ENCODE measurements around the gene XYLT1. TPM values are rescaled to one million over a fixed set of nuclear protein-coding genes. Genes with fewer than 3 reads are reported as not detected.

The XYLT1 gene
- total RNA-seq, 1 experiment from 2014 or later, result 25.0 TPM

DNA sequence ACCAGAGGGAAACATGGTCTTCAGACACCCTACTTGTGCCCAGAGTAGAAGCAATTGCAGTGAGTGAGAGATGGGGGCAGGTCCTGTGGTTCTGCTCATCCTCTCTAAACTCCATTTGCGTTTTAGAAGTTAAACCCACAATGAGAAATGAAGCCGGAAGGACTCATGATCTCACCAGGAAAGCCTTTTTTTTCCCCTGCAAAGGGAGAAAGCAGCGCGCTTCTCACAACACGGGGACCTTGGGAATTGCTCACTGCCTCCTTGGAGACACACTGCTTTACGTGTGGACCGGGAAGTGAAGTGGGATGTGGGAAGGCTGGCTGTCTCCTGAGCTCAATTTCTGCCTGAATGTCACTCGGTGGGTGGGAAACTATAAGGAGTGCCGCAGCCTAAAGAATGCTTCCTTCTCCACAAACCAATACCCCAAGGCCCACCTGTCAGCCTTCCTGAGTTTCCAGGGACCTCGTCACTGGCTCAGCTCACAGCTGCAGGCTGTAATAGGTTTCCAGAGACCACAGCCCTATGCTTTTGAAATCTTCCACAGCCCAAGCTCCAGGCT lies 365.4 kb downstream of the XYLT1 start (continued):
- TF ChIP-seq, protein P1, sequence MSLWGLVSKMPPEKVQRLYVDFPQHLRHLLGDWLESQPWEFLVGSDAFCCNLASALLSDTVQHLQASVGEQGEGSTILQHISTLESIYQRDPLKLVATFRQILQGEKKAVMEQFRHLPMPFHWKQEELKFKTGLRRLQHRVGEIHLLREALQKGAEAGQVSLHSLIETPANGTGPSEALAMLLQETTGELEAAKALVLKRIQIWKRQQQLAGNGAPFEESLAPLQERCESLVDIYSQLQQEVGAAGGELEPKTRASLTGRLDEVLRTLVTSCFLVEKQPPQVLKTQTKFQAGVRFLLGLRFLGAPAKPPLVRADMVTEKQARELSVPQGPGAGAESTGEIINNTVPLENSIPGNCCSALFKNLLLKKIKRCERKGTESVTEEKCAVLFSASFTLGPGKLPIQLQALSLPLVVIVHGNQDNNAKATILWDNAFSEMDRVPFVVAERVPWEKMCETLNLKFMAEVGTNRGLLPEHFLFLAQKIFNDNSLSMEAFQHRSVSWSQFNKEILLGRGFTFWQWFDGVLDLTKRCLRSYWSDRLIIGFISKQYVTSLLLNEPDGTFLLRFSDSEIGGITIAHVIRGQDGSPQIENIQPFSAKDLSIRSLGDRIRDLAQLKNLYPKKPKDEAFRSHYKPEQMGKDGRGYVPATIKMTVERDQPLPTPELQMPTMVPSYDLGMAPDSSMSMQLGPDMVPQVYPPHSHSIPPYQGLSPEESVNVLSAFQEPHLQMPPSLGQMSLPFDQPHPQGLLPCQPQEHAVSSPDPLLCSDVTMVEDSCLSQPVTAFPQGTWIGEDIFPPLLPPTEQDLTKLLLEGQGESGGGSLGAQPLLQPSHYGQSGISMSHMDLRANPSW (CRISPR knock-in tag; conservative IDR thresholded peaks at IDR 0.05; ENCODE audit: low read depth), result no peak
- no peak for TF ChIP-seq TP53 (CRISPR knock-in tag; IDR thresholded peaks at IDR 0.05)

- ChIA-PET POLR2A (no interaction called here), CTCF (no interaction called here)
- ATAC-seq, result no peak
- peaks cover 21% of the 10 kb centered on the region for H3K4me1 Mint-ChIP-seq
- DNase-seq (ENCODE audit: low spot score), result no peak
- peaks cover 16% of the 10 kb centered on the region for H3K9me3 Mint-ChIP-seq
- peak overlapping the region; percentile 40; the same call in 1 of the 2 replicates for H3K27ac Mint-ChIP-seq
- H3K36me3 Mint-ChIP-seq, result peaks cover 3% of the 10 kb centered on the region; the same call in 1 of the 2 replicates
- H3K27me3 Mint-ChIP-seq (ENCODE audit: low read depth), result no peaks in the 10 kb centered on the region
- TF ChIP-seq GRHL2 (CRISPR knock-in tag; IDR thresholded peaks at IDR 0.05; ENCODE audit: insufficient replicate concordance, severe bottlenecking) (no peak), JUN (CRISPR knock-in tag; IDR thresholded peaks at IDR 0.05) (no peak)
- H3K4me3 Mint-ChIP-seq, result no peak overlapping the region
Measured at GRCh38 chr16:17104654-17105053, 366.1 kb downstream of the XYLT1 start.

GRCh38 chr16:17103216-17103615 lies 367.5 kb downstream of the XYLT1 start:
- TF ChIP-seq ZNF138 (CRISPR knock-in tag; conservative IDR thresholded peaks at IDR 0.05) (no peak), NR2C2 (CRISPR knock-in tag; IDR thresholded peaks at IDR 0.05) (no peak), ZNF671 (CRISPR knock-in tag; IDR thresholded peaks at IDR 0.05) (no peak), HMGA2 (CRISPR knock-in tag; IDR thresholded peaks at IDR 0.05) (no peak), ZNF396 (CRISPR knock-in tag; IDR thresholded peaks at IDR 0.05; ENCODE audit: borderline replicate concordance) (no peak), FOXP1 (CRISPR knock-in tag; IDR thresholded peaks at IDR 0.05; ENCODE audit: borderline replicate concordance) (no peak), OVOL2 (CRISPR knock-in tag; IDR thresholded peaks at IDR 0.05; ENCODE audit: borderline replicate concordance) (no peak), ESRRA (CRISPR knock-in tag; IDR thresholded peaks at IDR 0.05; ENCODE audit: borderline replicate concordance) (no peak), TP53 (CRISPR knock-in tag; IDR thresholded peaks at IDR 0.05) (no peak), ZMAT4 (CRISPR knock-in tag; IDR thresholded peaks at IDR 0.05) (no peak), SOX15 (CRISPR knock-in tag; IDR thresholded peaks at IDR 0.05) (no peak), ZNF512 (CRISPR knock-in tag; IDR thresholded peaks at IDR 0.05; ENCODE audit: borderline replicate concordance) (no peak), ERG (CRISPR knock-in tag; IDR thresholded peaks at IDR 0.05) (no peak)
- TF ChIP-seq, protein P2, sequence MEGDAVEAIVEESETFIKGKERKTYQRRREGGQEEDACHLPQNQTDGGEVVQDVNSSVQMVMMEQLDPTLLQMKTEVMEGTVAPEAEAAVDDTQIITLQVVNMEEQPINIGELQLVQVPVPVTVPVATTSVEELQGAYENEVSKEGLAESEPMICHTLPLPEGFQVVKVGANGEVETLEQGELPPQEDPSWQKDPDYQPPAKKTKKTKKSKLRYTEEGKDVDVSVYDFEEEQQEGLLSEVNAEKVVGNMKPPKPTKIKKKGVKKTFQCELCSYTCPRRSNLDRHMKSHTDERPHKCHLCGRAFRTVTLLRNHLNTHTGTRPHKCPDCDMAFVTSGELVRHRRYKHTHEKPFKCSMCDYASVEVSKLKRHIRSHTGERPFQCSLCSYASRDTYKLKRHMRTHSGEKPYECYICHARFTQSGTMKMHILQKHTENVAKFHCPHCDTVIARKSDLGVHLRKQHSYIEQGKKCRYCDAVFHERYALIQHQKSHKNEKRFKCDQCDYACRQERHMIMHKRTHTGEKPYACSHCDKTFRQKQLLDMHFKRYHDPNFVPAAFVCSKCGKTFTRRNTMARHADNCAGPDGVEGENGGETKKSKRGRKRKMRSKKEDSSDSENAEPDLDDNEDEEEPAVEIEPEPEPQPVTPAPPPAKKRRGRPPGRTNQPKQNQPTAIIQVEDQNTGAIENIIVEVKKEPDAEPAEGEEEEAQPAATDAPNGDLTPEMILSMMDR (IDR thresholded peaks at IDR 0.05), result no peak
- TF ChIP-seq, protein P3, sequence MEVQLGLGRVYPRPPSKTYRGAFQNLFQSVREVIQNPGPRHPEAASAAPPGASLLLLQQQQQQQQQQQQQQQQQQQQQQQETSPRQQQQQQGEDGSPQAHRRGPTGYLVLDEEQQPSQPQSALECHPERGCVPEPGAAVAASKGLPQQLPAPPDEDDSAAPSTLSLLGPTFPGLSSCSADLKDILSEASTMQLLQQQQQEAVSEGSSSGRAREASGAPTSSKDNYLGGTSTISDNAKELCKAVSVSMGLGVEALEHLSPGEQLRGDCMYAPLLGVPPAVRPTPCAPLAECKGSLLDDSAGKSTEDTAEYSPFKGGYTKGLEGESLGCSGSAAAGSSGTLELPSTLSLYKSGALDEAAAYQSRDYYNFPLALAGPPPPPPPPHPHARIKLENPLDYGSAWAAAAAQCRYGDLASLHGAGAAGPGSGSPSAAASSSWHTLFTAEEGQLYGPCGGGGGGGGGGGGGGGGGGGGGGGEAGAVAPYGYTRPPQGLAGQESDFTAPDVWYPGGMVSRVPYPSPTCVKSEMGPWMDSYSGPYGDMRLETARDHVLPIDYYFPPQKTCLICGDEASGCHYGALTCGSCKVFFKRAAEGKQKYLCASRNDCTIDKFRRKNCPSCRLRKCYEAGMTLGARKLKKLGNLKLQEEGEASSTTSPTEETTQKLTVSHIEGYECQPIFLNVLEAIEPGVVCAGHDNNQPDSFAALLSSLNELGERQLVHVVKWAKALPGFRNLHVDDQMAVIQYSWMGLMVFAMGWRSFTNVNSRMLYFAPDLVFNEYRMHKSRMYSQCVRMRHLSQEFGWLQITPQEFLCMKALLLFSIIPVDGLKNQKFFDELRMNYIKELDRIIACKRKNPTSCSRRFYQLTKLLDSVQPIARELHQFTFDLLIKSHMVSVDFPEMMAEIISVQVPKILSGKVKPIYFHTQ (CRISPR knock-in tag; IDR thresholded peaks at IDR 0.05), result no peak
- TF ChIP-seq, protein P4, sequence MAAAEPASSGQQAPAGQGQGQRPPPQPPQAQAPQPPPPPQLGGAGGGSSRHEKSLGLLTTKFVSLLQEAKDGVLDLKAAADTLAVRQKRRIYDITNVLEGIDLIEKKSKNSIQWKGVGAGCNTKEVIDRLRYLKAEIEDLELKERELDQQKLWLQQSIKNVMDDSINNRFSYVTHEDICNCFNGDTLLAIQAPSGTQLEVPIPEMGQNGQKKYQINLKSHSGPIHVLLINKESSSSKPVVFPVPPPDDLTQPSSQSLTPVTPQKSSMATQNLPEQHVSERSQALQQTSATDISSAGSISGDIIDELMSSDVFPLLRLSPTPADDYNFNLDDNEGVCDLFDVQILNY (CRISPR knock-in tag; IDR thresholded peaks at IDR 0.05), result no peak
- ATAC-seq (no peak), DNase-seq (ENCODE audit: low spot score) (no peak)
- Mint-ChIP-seq H3K27me3 (ENCODE audit: low read depth) (no peaks in the 10 kb centered on the region), H3K4me1 (peaks cover 21% of the 10 kb centered on the region), H3K36me3 (peaks cover 3% of the 10 kb centered on the region; the same call in 1 of the 2 replicates), H3K27ac (no peak overlapping the region), H3K9me3 (peaks cover 16% of the 10 kb centered on the region), H3K4me3 (no peak overlapping the region)
- CTCF ChIA-PET, result no interaction called here
- POLR2A ChIA-PET, result no interaction called here
